ENCODE measurements around the gene SEPTIN5. TPM values are rescaled to one million over a fixed set of nuclear protein-coding genes. Genes with fewer than 3 reads are reported as not detected.

Gene SEPTIN5
- total RNA-seq, 2 experiments from 2014 or later, result 0.71 to 0.75 TPM

DNA sequence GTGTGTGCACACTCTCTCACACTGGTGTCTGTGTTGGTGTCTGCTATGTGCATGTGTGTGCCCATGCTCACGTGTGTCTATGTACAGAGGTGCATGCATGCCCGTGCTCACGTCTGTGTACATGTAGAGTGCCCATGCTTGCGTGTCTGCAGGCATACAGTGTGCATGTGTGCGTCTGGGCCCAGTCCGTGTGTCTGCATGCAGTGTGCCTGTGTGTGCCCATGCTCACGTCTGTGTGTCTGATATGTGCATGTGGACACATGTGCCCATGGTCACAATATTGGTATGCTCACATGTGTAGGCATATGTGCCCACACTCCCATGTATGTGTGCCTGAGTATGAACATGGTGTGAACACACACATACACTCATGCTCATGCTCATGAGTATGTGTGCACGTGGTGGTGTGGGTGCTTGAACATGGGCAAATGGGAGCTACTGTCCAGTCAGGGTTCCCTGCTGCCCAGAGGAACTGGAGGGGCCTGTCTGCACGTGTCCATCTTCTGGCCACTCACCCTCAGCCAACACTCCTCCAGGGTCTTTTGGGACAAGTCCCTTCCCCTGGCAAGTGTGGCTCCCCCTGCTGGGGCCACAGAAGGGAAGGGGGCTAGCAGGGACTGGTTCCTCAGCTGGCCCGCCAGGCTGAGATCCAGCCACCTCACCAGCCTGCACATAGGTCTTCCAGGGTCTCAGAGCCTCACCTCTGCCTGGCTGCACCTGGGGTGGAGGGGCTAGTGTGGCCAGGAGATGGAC, 39.0 kb downstream of the SEPTIN5 start:
- Histone ChIP-seq H3K27me3 (ENCODE audit: control insufficient read depth in 1 of 2, insufficient read depth in 2 of 2, low read length in 2 of 2) (peaks cover 31 to 48% of the 10 kb centered on the region in 2 experiments), H3K9me3 (ENCODE audit: control insufficient read depth in 1 of 2, insufficient read depth in 1 of 2, low read length in 2 of 2) (peaks cover 0 to 18% of the 10 kb centered on the region in 2 experiments), H3K4me1 (ENCODE audit: insufficient read depth, low read length) (peaks cover 26% of the 10 kb centered on the region), H3K4me3 (ENCODE audit: low read length) (no peak overlapping the region), H3K36me3 (ENCODE audit: insufficient read depth, low read length) (no peaks in the 10 kb centered on the region), H3K27ac (ENCODE audit: low read depth in 1 of 2, low read length in 2 of 2) (no peak overlapping the region)
- ChIA-PET CTCF (interaction anchor here (0.7 to 1.5 kb wide), 2 partner anchors 157 kb away, joined by 3 read pairs; no protein-coding TSS in a partner anchor), POLR2A (no interaction called here)
- Mint-ChIP-seq H3K27ac (no peak overlapping the region), H3K9me3 (no peaks in the 10 kb centered on the region), H3K27me3 (peaks cover 49% of the 10 kb centered on the region), H3K4me3 (no peak overlapping the region), H3K36me3 (ENCODE audit: low read depth) (no peaks in the 10 kb centered on the region), H3K4me1 (ENCODE audit: low read depth) (peaks cover 20% of the 10 kb centered on the region)
- intact Hi-C loops (cut with DNase I, micrococcal nuclease), result no loop called here
- ATAC-seq (ENCODE audit: poor library complexity), result no peak
- no peak for DNase-seq
- TF ChIP-seq, protein P1, sequence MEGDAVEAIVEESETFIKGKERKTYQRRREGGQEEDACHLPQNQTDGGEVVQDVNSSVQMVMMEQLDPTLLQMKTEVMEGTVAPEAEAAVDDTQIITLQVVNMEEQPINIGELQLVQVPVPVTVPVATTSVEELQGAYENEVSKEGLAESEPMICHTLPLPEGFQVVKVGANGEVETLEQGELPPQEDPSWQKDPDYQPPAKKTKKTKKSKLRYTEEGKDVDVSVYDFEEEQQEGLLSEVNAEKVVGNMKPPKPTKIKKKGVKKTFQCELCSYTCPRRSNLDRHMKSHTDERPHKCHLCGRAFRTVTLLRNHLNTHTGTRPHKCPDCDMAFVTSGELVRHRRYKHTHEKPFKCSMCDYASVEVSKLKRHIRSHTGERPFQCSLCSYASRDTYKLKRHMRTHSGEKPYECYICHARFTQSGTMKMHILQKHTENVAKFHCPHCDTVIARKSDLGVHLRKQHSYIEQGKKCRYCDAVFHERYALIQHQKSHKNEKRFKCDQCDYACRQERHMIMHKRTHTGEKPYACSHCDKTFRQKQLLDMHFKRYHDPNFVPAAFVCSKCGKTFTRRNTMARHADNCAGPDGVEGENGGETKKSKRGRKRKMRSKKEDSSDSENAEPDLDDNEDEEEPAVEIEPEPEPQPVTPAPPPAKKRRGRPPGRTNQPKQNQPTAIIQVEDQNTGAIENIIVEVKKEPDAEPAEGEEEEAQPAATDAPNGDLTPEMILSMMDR (IDR thresholded peaks at IDR 0.05), result no peak

DNA sequence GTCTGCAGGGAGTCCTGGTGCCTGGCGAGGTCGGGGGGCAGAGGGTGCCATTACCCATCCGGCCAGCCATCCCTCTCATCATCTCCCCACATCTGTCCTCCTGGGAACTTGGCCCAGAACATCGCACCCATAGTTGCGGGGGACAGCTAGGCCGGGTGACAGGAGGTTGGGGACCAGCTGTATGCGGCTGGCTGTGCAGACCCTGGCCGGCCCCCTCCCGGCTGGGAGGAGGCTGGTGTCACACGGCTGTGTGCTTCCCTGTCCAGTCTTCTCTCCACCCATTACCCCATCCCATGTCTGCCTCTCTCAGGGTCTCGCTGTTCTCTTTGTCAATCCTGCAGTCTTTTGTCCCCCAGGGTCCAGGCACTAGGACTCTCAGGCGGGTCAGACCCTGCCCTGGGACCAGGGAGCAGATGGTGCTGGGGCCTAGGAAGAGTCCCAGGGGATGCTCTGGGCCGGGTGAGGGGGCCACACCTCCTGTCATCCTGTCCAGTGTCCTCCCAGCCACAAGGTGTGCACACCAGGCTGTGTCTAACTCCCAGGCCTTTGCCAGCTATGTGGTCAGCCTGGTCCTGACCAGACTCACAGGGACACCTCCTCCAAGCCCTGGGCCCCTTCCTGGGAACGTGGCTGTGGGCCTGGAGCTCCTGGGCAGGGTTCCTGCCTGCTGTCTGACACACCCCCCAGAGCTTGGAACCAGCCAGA, 39.8 kb downstream of the SEPTIN5 start:
- Histone ChIP-seq H3K4me1 (ENCODE audit: insufficient read depth, low read length) (peaks cover 26% of the 10 kb centered on the region), H3K27ac (ENCODE audit: low read depth in 1 of 2, low read length in 2 of 2) (no peak overlapping the region), H3K36me3 (ENCODE audit: insufficient read depth, low read length) (no peaks in the 10 kb centered on the region), H3K9me3 (ENCODE audit: control insufficient read depth in 1 of 2, insufficient read depth in 1 of 2, low read length in 2 of 2) (peaks cover 0 to 23% of the 10 kb centered on the region in 2 experiments), H3K27me3 (ENCODE audit: control insufficient read depth in 1 of 2, insufficient read depth in 2 of 2, low read length in 2 of 2) (peaks cover 38 to 57% of the 10 kb centered on the region in 2 experiments), H3K4me3 (ENCODE audit: low read length) (no peak overlapping the region)
- no peak for ATAC-seq (ENCODE audit: poor library complexity)
- DNase-seq, result no peak
- ChIA-PET POLR2A (no interaction called here), CTCF (interaction anchor here (0.7 kb wide), 1 partner anchor 156 kb away, joined by 3 read pairs; no protein-coding TSS in a partner anchor)
- Mint-ChIP-seq H3K27me3 (peaks cover 54% of the 10 kb centered on the region), H3K9me3 (no peaks in the 10 kb centered on the region), H3K36me3 (ENCODE audit: low read depth) (no peaks in the 10 kb centered on the region), H3K4me3 (no peak overlapping the region), H3K4me1 (ENCODE audit: low read depth) (peaks cover 20% of the 10 kb centered on the region), H3K27ac (no peak overlapping the region)
- TF ChIP-seq, protein P1 (IDR thresholded peaks at IDR 0.05), result no peak
- intact Hi-C loops (cut with DNase I, micrococcal nuclease), result no loop called here

DNA sequence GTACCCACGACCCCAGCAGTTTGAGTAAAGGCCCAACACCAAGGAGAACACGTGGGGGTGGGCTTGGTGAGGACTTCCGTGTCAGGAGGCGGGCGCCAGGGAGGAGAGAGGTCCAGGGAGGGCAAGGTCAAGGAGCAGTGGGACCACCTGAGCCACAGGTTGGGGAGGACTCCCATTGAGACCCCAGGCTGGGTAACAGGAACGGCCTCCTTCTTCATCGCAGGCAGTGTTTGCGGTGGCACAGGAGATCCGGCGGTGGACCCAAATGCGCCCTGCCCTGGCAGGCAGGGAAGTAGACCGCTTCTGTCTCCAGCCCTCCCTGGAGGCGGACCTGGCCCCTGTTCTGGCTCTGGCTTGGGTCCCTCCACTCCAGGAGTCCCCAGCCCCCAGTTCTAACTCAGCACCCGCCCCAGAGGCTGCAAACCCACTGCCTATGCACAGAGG, 40.4 kb downstream of the SEPTIN5 start:
- intact Hi-C loops (cut with DNase I, micrococcal nuclease), result loop anchor here (5.0 kb wide), 1 partner anchor 138 kb away; no protein-coding TSS in a partner anchor
- H3K4me1 Mint-ChIP-seq (ENCODE audit: low read depth), result peaks cover 24% of the 10 kb centered on the region
- H3K27ac ChIP-seq (ENCODE audit: low read depth in 1 of 2, low read length in 2 of 2), result no peak overlapping the region
- DNase-seq (no peak), ATAC-seq (ENCODE audit: poor library complexity) (no peak)
- CTCF ChIA-PET, result no interaction called here
- peaks cover 0 to 24% of the 10 kb centered on the region in 2 experiments for H3K9me3 ChIP-seq (ENCODE audit: control insufficient read depth in 1 of 2, insufficient read depth in 1 of 2, low read length in 2 of 2)
- TF ChIP-seq, protein P1 (IDR thresholded peaks at IDR 0.05), result no peak
- H3K36me3 ChIP-seq (ENCODE audit: insufficient read depth, low read length), result no peaks in the 10 kb centered on the region
- POLR2A ChIA-PET, result interaction anchor here (2.3 kb wide), 1 partner anchor 137 kb away, joined by 17 read pairs; no protein-coding TSS in a partner anchor
- peaks cover 30% of the 10 kb centered on the region for H3K4me1 ChIP-seq (ENCODE audit: insufficient read depth, low read length)
- H3K27me3 ChIP-seq (ENCODE audit: control insufficient read depth in 1 of 2, insufficient read depth in 2 of 2, low read length in 2 of 2), result peaks cover 42 to 63% of the 10 kb centered on the region in 2 experiments
- no peaks in the 10 kb centered on the region for H3K36me3 Mint-ChIP-seq (ENCODE audit: low read depth)
- no peak overlapping the region for H3K4me3 ChIP-seq (ENCODE audit: low read length)
- no peak overlapping the region for H3K4me3 Mint-ChIP-seq
- H3K27me3 Mint-ChIP-seq, result peaks cover 58% of the 10 kb centered on the region
- H3K9me3 Mint-ChIP-seq, result no peaks in the 10 kb centered on the region
- no peak overlapping the region for H3K27ac Mint-ChIP-seq

All from CD4-positive, alpha-beta T cell (primary cell).